ENCODE data around the gene ACAP2.

The ACAP2 gene

DNA sequence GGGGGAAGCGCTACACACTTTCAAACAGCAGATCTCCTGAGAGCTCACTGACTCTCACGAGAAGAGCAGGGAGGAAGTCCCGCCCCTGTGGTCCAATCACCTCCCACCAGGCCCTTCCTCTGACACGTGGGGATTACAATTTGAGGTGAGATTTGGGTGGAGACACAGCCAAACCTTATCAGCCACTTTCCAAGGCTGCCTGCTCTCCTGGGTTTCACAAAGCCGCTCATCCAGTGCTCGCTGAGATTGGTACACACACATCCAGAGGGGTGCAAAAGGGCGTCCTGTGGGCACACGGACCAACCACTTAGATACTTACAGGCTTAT, 195.0 kb downstream of the ACAP2 start:
- no peak for DNase-seq (ENCODE audit: low read depth in 1 of 2, low spot score in 1 of 2)
- in situ Hi-C loops (cut with HindIII; ENCODE audit: low pct_unique_long_range_greater_than_20kb, low sequenced_read_pairs) = no loop called here
- TF ChIP-seq JUND (IDR thresholded peaks at IDR 0.05; ENCODE audit: low read depth) = no peak

GRCh38 chr3:195247086-195247862, 195.5 kb downstream of the ACAP2 start:
- DNase-seq (ENCODE audit: low read depth in 1 of 2, low spot score in 1 of 2) = no peak
- no peak for TF ChIP-seq JUND (IDR thresholded peaks at IDR 0.05; ENCODE audit: low read depth)
- in situ Hi-C loops (cut with HindIII; ENCODE audit: low pct_unique_long_range_greater_than_20kb, low sequenced_read_pairs) = no loop called here

GRCh38 chr3:195246581-195246995, 196.2 kb downstream of the ACAP2 start:
- TF ChIP-seq JUND (IDR thresholded peaks at IDR 0.05; ENCODE audit: low read depth) = no peak
- no peak for DNase-seq (ENCODE audit: low read depth in 1 of 2, low spot score in 1 of 2)
- in situ Hi-C loops (cut with HindIII; ENCODE audit: low pct_unique_long_range_greater_than_20kb, low sequenced_read_pairs) = no loop called here

DNA sequence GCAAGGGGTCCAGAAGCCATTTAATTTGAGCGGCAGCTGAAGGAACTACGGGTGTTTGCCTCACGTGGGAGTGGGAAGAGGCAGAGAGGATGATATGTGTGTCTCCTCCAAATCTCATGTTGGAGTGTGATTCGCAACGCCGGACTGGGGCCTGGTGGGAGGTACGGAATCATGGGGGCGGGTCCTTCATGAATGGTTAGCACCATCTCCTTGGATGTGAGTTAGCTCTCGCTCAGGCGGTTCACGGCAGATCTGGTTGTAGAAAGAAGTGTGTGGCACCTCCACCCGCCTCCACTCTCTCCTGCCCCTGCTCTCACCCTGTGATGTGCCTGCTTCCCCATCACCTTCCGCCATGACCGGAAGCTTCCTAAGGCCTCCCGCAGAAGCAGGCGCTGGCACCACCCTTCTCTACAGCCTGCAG, 197.3 kb downstream of the ACAP2 start:
- no peak for DNase-seq (ENCODE audit: low read depth in 1 of 2, low spot score in 1 of 2)
- no peak for TF ChIP-seq JUND (IDR thresholded peaks at IDR 0.05; ENCODE audit: low read depth)
- in situ Hi-C loops (cut with HindIII; ENCODE audit: low pct_unique_long_range_greater_than_20kb, low sequenced_read_pairs) = no loop called here

GRCh38 chr3:195241592-195242355, 201.0 kb downstream of the ACAP2 start:
- DNase-seq (ENCODE audit: low read depth in 1 of 2, low spot score in 1 of 2) = no peak
- TF ChIP-seq JUND (IDR thresholded peaks at IDR 0.05; ENCODE audit: low read depth) = no peak
- in situ Hi-C loops (cut with HindIII; ENCODE audit: low pct_unique_long_range_greater_than_20kb, low sequenced_read_pairs) = no loop called here

GRCh38 chr3:195240939-195241338, 201.9 kb downstream of the ACAP2 start:
- in situ Hi-C loops (cut with HindIII; ENCODE audit: low pct_unique_long_range_greater_than_20kb, low sequenced_read_pairs) = no loop called here
- peak in 1 of 2 experiments; percentile 59 for DNase-seq (ENCODE audit: low read depth in 1 of 2, low spot score in 1 of 2)
- no peak for TF ChIP-seq JUND (IDR thresholded peaks at IDR 0.05; ENCODE audit: low read depth)

DNA sequence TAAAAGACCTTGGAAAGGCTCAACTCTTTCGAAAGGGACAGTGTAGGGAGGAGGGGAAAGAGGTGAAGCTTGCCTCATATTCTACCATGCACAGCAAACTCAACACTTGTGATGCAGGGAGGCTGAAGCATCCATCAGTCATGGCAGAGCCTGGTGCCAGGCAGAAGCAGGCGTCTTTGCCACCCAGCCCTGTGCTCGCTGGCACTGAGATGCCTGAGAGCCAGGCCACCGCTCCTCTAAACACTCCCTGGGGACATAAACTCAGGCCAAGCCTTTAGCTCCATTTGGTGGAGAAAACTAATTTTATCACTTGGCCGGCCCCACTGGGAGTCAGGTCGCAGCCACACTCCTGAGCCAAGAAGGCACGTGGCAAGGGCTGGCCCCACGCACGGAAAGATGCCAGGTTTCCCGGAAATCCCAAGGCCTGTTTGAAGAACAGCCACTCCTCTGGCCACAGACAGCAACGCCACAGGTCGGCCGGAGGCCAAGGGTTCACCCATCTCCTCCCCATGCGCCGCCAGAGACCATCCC, 202.6 kb downstream of the ACAP2 start:
- no peak for TF ChIP-seq JUND (IDR thresholded peaks at IDR 0.05; ENCODE audit: low read depth)
- in situ Hi-C loops (cut with HindIII; ENCODE audit: low pct_unique_long_range_greater_than_20kb, low sequenced_read_pairs) = no loop called here
- no peak for DNase-seq (ENCODE audit: low read depth in 1 of 2, low spot score in 1 of 2)

- TF ChIP-seq JUND (IDR thresholded peaks at IDR 0.05; ENCODE audit: low read depth) = no peak
- no peak for DNase-seq (ENCODE audit: low read depth in 1 of 2, low spot score in 1 of 2)
- in situ Hi-C loops (cut with HindIII; ENCODE audit: low pct_unique_long_range_greater_than_20kb, low sequenced_read_pairs) = no loop called here
These were observed 203.7 kb downstream of the ACAP2 start for GRCh38 chr3:195239121-195239520.

GRCh38 chr3:195238586-195239118, 204.2 kb downstream of the ACAP2 start:
- in situ Hi-C loops (cut with HindIII; ENCODE audit: low pct_unique_long_range_greater_than_20kb, low sequenced_read_pairs) = no loop called here
- DNase-seq (ENCODE audit: low read depth in 1 of 2, low spot score in 1 of 2) = no peak
- TF ChIP-seq JUND (IDR thresholded peaks at IDR 0.05; ENCODE audit: low read depth) = no peak

GRCh38 chr3:195238081-195238571, 204.7 kb downstream of the ACAP2 start:
- no peak for DNase-seq (ENCODE audit: low read depth in 1 of 2, low spot score in 1 of 2)
- TF ChIP-seq JUND (IDR thresholded peaks at IDR 0.05; ENCODE audit: low read depth) = no peak
- in situ Hi-C loops (cut with HindIII; ENCODE audit: low pct_unique_long_range_greater_than_20kb, low sequenced_read_pairs) = no loop called here

- in situ Hi-C loops (cut with HindIII; ENCODE audit: low pct_unique_long_range_greater_than_20kb, low sequenced_read_pairs) = no loop called here
- DNase-seq (ENCODE audit: low read depth in 1 of 2, low spot score in 1 of 2) = no peak
- TF ChIP-seq JUND (IDR thresholded peaks at IDR 0.05; ENCODE audit: low read depth) = no peak
These were observed 205.8 kb downstream of the ACAP2 start for GRCh38 chr3:195236801-195237570.

- in situ Hi-C loops (cut with HindIII; ENCODE audit: low pct_unique_long_range_greater_than_20kb, low sequenced_read_pairs) = no loop called here
- no peak for TF ChIP-seq JUND (IDR thresholded peaks at IDR 0.05; ENCODE audit: low read depth)
- no peak for DNase-seq (ENCODE audit: low read depth in 1 of 2, low spot score in 1 of 2)
These were observed 206.6 kb downstream of the ACAP2 start for GRCh38 chr3:195236076-195236798.

Measured in T47D (cell line).